Measurements from ENCODE around the gene GPATCH8. TPM values are rescaled to one million over a fixed set of nuclear protein-coding genes. Genes with fewer than 3 reads are reported as not detected.
A peak's percentile ranks its signal among the peaks of the same experiment; 100 is the strongest.

GPATCH8 gene
- total RNA-seq, 1 experiment from 2014 or later = 21.6 TPM

DNA sequence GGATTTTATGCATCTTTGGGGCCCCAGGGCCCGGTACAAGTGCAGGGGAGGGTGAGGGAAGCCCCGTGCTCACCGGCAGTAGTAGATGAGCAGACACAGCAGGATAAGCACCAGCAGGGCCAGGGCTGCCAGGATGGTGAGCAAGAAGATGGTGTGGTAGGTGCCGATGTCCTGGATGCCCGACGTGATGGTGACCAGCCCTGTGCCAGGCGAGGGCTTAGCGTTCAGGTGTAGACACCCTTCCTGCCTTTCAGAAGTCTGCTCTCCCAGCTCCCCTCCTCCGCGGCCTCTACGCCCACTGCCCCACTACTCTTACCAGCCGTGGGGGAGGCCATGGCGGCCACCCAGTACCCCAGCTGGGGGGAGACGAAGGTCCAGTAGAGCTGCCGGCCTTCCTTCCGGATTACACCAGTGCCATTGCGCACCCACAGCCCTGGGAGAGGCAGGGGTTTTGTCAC, 147.5 kb downstream of the GPATCH8 start:
- DNase-seq (ENCODE audit: low read depth) = no peak

DNA sequence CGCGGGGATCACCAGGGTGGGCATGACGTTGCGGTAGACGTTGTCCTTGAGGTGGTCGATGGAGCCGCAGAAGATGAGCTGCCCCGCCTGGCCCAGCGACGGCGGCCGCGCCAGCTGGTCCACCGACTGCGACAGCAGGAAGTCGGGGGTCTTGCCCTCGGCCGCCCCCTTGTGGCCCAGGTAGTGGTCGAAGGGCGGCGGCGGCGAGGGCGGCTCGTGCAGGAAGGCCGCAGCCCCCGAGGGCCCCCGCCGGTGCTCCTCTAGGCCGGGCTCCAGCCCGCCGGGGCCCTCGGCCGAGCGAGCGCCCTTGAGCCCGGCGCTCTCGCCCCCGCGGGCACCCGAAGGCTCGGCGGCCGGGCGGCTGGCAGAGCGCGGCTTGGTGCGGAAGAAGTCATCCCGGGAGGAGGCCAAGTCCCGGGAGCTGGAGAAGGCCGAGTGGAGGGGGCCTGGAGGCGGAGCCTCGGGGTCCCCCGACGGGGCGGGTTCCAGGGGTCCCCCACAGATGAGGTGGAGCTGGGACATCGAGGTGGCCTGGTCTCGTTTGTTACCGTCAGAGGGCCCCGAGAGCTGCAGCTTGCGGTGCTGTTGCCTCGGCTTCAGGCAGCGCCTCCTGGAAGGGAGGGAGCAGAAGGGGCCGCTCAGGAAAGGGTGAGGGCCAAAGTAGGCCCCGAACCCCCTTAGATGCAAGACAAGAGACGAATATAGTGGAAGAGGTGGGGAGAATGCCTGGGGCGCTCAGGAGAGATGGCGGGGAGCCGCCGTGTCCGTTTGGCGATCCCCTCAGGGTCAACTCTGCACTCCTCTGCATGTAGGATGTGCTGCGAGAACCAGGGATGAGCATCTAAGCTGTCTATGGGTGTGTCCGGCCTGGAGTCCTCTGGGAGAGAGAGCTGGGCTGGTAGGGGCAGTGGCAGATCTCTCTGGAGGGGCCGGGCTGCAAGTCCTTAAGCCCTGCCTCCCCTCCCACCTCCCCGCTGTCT, 148.3 kb downstream of the GPATCH8 start:
- DNase-seq (ENCODE audit: low read depth) = no peak

DNA sequence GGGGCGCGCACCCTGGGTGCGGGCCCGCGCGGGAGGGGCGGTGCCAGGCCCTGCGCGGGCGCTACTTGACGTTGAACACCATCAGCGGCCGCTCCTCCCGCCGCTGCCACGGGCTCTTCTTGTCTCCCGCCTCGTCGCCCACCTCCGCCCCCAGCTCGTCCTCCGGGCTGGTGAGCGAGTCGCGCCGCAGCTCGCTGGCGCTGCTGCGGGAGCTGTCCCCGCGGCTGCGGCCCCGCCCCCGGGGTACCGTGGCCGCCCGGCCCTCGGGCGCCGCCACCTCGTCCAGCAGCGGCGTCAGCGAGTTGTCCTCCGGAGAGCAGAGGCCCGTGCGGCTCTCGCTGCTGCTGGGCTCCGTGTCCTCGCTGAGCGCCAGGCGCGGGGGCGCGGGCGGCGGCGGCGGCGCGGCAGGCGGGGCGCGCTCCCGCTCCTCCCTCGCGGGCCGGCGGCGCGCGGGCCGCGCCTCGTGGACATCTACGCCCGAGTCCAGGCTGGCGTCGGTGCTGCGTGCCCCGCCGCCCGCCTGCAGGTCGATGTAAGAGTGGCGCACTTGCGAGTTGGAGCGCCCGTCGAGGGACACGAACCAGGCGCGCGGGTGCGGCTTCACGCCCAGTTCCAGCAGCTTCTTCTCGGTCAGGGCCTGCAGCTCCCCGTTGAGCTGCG, 149.4 kb downstream of the GPATCH8 start:
- DNase-seq (ENCODE audit: low read depth) = no peak

DNA sequence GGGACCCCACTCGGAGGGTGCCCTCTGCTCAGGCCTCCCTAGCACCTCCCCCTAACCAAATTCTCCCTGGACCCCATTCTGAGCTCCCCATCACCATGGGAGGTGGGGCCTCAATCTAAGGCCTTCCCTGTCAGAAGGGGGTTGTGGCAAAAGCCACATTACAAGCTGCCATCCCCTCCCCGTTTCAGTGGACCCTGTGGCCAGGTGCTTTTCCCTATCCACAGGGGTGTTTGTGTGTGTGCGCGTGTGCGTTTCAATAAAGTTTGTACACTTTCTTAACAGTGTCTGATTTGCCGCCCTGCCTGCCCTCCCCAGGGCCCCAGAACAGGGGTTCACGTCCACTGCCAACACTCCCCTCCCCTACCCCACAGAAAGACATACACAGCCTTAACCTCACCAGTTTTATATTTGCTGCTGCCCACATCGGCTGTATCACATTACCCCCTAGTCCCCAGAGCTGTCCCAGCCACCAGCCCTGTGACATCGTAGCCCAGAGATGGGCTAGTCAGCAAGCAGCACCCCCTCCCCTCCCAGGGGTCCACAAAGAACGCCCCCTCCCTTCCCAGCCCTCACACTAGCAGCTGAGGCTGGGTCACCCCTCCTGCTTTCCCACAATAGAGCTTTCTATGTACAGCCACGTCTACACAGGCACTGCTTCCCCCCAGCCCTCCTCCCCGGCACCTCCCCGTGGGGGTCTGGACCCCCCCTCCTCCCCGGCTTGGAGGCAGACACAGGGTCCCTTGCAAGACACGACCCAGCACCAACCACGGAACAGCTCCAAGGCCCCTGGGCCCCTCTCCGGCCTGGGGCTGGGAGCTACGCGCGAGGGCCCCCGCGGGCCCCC, 150.2 kb downstream of the GPATCH8 start:
- DNase-seq (ENCODE audit: low read depth) = no peak

DNA sequence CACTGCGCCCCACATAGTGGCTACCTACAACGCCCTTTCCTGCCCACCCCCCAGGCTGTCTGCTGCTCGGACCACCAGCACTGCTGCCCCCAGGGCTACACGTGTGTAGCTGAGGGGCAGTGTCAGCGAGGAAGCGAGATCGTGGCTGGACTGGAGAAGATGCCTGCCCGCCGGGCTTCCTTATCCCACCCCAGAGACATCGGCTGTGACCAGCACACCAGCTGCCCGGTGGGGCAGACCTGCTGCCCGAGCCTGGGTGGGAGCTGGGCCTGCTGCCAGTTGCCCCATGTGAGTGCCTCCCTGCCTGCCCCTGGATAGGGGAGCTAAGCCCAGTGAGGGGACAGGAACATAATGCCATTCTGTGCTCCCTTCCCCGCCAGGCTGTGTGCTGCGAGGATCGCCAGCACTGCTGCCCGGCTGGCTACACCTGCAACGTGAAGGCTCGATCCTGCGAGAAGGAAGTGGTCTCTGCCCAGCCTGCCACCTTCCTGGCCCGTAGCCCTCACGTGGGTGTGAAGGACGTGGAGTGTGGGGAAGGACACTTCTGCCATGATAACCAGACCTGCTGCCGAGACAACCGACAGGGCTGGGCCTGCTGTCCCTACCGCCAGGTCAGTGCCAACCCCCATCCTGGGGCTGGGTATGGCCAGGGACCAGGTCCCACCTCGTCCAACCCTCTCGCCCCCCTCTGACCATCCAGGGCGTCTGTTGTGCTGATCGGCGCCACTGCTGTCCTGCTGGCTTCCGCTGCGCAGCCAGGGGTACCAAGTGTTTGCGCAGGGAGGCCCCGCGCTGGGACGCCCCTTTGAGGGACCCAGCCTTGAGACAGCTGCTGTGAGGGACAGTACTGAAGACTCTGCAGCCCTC, 151.0 kb downstream of the GPATCH8 start:
- DNase-seq (ENCODE audit: low read depth) = no peak

DNA sequence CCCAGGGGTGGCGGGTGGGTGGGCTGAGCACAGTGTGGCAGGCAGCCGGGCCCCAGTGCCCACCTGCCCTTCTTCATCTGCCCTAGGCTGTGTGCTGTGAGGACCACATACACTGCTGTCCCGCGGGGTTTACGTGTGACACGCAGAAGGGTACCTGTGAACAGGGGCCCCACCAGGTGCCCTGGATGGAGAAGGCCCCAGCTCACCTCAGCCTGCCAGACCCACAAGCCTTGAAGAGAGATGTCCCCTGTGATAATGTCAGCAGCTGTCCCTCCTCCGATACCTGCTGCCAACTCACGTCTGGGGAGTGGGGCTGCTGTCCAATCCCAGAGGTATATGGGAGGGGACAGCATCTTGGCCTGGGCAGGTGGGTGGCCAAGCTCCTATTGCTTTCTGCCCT, 151.7 kb downstream of the GPATCH8 start:
- no peak for DNase-seq (ENCODE audit: low read depth)

DNA sequence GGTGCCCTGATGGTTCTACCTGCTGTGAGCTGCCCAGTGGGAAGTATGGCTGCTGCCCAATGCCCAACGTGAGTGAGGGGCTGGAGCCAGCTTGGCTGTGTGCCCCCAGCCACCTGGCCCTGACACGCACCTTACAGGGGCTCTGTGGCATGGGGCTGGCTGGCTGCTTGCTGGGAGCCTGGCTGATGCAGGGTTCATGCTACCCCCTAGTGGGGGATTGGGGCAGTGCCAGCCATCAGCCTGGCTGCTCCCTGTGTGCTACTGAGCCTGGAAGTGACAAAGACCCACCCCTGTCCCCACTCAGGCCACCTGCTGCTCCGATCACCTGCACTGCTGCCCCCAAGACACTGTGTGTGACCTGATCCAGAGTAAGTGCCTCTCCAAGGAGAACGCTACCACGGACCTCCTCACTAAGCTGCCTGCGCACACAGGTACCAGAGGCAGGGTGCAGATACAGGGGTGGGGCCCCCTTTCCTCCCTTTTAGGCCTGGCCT, 152.4 kb downstream of the GPATCH8 start:
- DNase-seq (ENCODE audit: low read depth) = peak; percentile 26

DNA sequence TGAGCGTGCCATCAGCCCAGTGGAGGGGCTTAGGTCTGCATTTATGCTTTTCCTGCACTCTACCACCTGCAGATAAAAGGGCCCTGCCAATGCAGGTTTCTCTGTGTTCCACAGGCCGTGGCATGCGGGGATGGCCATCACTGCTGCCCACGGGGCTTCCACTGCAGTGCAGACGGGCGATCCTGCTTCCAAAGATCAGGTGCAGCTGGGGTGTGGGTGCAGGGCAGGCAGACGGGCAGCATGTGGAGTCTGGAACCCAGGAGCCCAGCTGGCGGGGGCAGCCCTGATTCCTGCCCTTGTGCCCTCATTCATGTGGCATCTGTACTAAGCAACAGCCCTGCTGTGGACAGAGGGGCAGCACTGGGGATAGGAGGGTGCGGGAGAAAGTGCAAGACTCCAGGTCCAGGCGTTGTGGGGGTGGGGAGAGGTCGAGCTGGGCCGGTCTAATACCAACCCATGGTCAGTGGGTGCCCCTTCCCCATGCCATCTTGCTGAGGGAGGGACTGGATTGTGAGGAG, 153.6 kb downstream of the GPATCH8 start:
- no peak for DNase-seq (ENCODE audit: low read depth)

DNA sequence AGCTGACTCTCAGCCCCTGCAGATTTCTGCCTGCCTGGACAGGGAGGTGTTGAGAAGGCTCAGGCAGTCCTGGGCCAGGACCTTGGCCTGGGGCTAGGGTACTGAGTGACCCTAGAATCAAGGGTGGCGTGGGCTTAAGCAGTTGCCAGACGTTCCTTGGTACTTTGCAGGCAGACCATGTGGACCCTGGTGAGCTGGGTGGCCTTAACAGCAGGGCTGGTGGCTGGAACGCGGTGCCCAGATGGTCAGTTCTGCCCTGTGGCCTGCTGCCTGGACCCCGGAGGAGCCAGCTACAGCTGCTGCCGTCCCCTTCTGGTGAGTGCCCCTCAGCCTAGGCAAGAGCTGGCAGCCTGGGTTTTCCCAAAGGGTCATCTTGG, 154.2 kb downstream of the GPATCH8 start:
- DNase-seq (ENCODE audit: low read depth) = no peak

DNA sequence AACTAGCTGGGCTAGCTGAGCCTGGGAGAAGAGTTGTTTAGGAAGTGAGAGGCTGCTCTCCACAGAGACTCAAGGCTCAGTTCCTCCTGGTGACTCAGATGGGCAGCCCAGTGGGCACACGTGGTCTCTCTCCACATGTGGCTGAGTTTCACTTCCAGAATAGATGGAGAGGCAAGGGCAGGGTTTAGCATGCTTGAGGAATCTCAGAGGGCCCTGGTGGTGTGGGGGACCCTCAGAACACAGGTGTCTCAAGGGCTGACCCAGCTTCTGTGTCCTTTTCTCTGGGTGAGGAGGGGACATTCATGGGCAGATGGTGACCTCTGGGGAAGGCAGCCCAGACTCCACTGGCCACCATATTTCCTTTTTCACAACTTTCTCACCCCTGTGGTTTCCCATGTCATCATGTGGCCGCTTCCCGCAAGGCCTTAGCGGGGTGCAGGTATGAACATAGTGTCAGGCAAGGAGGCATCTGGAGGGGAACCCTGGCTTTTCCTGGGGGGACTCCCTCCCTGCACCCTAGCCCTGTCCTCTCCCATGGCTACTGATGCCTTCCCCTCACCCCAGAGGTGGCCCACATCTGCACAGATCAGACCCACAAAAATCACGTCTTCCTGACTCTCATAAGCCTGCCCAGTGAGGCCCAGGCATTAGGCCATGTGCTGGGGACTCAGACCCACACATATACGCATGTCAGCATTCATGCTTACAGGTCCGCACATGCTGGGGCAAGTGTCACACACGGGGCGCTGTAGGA, 154.8 kb downstream of the GPATCH8 start:
- DNase-seq (ENCODE audit: low read depth) = peak; percentile 66

Other genes with a start within 250 kb of the GPATCH8 start
- not detected in 2 replicates for gene SLC4A1, start 235.3 kb downstream of the GPATCH8 start, total RNA-seq (2014; rRNA removed)
- 0.32 TPM in 1 of 2 replicates, not detected in the other for gene RUNDC3A, start 194.8 kb downstream of the GPATCH8 start, total RNA-seq (2014; rRNA removed)
- 113 and 136 TPM in 2 replicates for gene SLC25A39, start 178.6 kb downstream of the GPATCH8 start, total RNA-seq (2014; rRNA removed)
- 217 and 235 TPM in 2 replicates for gene GRN, start 158.1 kb downstream of the GPATCH8 start, total RNA-seq (2014; rRNA removed)
- gene FAM171A2, start 139.6 kb downstream of the GPATCH8 start, total RNA-seq (2014; rRNA removed) = 9.6 and 9.7 TPM in 2 replicates
- 0.40 TPM in 1 of 2 replicates, not detected in the other for gene ITGA2B, start 113.8 kb downstream of the GPATCH8 start, total RNA-seq (2014; rRNA removed)
- gene FZD2, start 54.1 kb upstream of the GPATCH8 start, total RNA-seq (2014; rRNA removed) = 12.5 and 21.2 TPM in 2 replicates
- gene MEIOC, start 153.1 kb upstream of the GPATCH8 start, total RNA-seq (2014; rRNA removed) = 0.17 TPM in 1 of 2 replicates, not detected in the other
- 30.1 and 30.7 TPM in 2 replicates for gene CCDC43, start 186.4 kb upstream of the GPATCH8 start, total RNA-seq (2014; rRNA removed)
- 14.4 and 14.5 TPM in 2 replicates for gene DBF4B, start 205.3 kb upstream of the GPATCH8 start, total RNA-seq (2014; rRNA removed)

Data from LHCN-M2 (cell line).